Vagina (tissue), 2 donors: Measurements from ENCODE around the gene ELK4. TPM values are rescaled to one million over a fixed set of nuclear protein-coding genes. Genes with fewer than 3 reads are reported as not detected.

Experiments
- DNase-seq, 2 donors: peaks; one replicate each; pipeline ENCODE4 v3.0.0-alpha.2; 2017; ENCODE audit errors: extremely low spot score in 2 of 2
- H3K27ac ChIP-seq: fragments of 200-600 bp; sonication (generic); one replicate; pipeline ENCODE4 v1.5.1; 2019
- H3K27me3 ChIP-seq: fragments of 200-600 bp; sonication (generic); one replicate; pipeline ENCODE4 v1.5.1; 2019
- H3K36me3 ChIP-seq, 2 donors: fragments of 200-600 bp; sonication (generic); one replicate each; pipeline ENCODE4 v1.5.1; 2017 to 2019
- H3K4me1 ChIP-seq: fragments of 200-600 bp; sonication (generic); one replicate; pipeline ENCODE4 v1.5.1; 2019
- H3K4me3 ChIP-seq, 2 donors: fragments of 200-600 bp; sonication (generic); 1 replicate in 1 of 2; 2 replicates in 1 of 2; pipeline ENCODE4 v1.5.1; 2016 to 2019
- H3K9me3 ChIP-seq: fragments of 200-600 bp; sonication (generic); one replicate; pipeline ENCODE4 v1.5.1; 2019
- CTCF ChIP-seq, 3 experiments: fragments of 450-650 bp in 2 of 3; fragments of 200-600 bp in 1 of 3; sonication (generic) in 1 of 3; IDR thresholded peaks; one replicate each; pipeline ENCODE4 v1.5.1; 2017 to 2019; ENCODE audit warnings: antibody characterized with exemption in 3 of 3, mild to moderate bottlenecking in 2 of 3, moderate library complexity in 2 of 3
- POLR2A ChIP-seq, 2 donors: fragments of 450-650 bp; IDR thresholded peaks; one replicate each; pipeline ENCODE4 v1.6.1; 2017; ENCODE audit warnings: antibody characterized with exemption in 2 of 2, mild to moderate bottlenecking in 2 of 2, moderate library complexity in 2 of 2
- POLR2AphosphoS5 ChIP-seq, 2 donors: sonication (generic); formaldehyde crosslinking; IDR thresholded peaks; one replicate each; pipeline ENCODE4 v1.9.0; 2017; ENCODE audit warnings: antibody characterized with exemption in 2 of 2, mild to moderate bottlenecking in 2 of 2, low read depth in 1 of 2; ENCODE audit not compliant: insufficient read depth in 1 of 2
- intact Hi-C: fragments of 100-400 bp; cut with DNase I; formaldehyde crosslinking; loops from one replicate; pipeline ENCODE4 v1.15.1; 2023
- total RNA-seq: library from RNA; depleted of rRNA; stranded (reverse); fragments of >200 nt; gene quantifications from one replicate; pipeline ENCODE4 v1.2.3, GENCODE V29; 2016

The ELK4 gene
- total RNA-seq, 1 donor from 2014 or later: 24.1 TPM

GRCh38 chr1:205664399-205665017 is 32.7 kb upstream of the ELK4 start:
- Histone ChIP-seq H3K4me1 (peaks cover 11% of the 10 kb centered on the region), H3K4me3 (no peak overlapping the region), H3K27me3 (no peaks in the 10 kb centered on the region), H3K36me3 (no peaks in the 10 kb centered on the region), H3K9me3 (no peaks in the 10 kb centered on the region), H3K27ac (no peak overlapping the region)
- DNase-seq: no peak
- TF ChIP-seq POLR2A (IDR thresholded peaks at IDR 0.05): no peak
- no peak for TF ChIP-seq CTCF (IDR thresholded peaks at IDR 0.05)
- TF ChIP-seq POLR2AphosphoS5 (IDR thresholded peaks at IDR 0.05; ENCODE audit: insufficient read depth in 1 of 2, low read depth in 1 of 2): no peak
- intact Hi-C loops: loop anchor here (5.0 kb wide), 1 partner anchor 48 kb away; no protein-coding TSS in a partner anchor

- H3K9me3 ChIP-seq: no peaks in the 10 kb centered on the region
- peaks cover 8% of the 10 kb centered on the region for H3K4me1 ChIP-seq
- H3K36me3 ChIP-seq: no peaks in the 10 kb centered on the region
- DNase-seq: no peak
- H3K4me3 ChIP-seq: no peak overlapping the region
- H3K27ac ChIP-seq: no peak overlapping the region
- no peaks in the 10 kb centered on the region for H3K27me3 ChIP-seq
- TF ChIP-seq POLR2A (IDR thresholded peaks at IDR 0.05) (no peak), CTCF (IDR thresholded peaks at IDR 0.05) (no peak), POLR2AphosphoS5 (IDR thresholded peaks at IDR 0.05; ENCODE audit: insufficient read depth in 1 of 2, low read depth in 1 of 2) (no peak)
- intact Hi-C loops: loop anchor here (5.0 kb wide), 1 partner anchor 49 kb away; no protein-coding TSS in a partner anchor
Observed at GRCh38 chr1:205663286-205663936, 31.6 kb upstream of the ELK4 start.

GRCh38 chr1:205662791-205663190 is 31.0 kb upstream of the ELK4 start:
- TF ChIP-seq POLR2AphosphoS5 (IDR thresholded peaks at IDR 0.05; ENCODE audit: insufficient read depth in 1 of 2, low read depth in 1 of 2) (no peak), CTCF (IDR thresholded peaks at IDR 0.05) (no peak), POLR2A (IDR thresholded peaks at IDR 0.05) (no peak)
- DNase-seq: no peak
- H3K27me3 ChIP-seq: no peaks in the 10 kb centered on the region
- H3K27ac ChIP-seq: no peak overlapping the region
- intact Hi-C loops: loop anchor here (5.0 kb wide), 1 partner anchor 50 kb away; no protein-coding TSS in a partner anchor
- H3K36me3 ChIP-seq: no peaks in the 10 kb centered on the region
- H3K4me1 ChIP-seq: peaks cover 2% of the 10 kb centered on the region
- H3K4me3 ChIP-seq: no peak overlapping the region
- H3K9me3 ChIP-seq: no peaks in the 10 kb centered on the region

GRCh38 chr1:205662135-205662738 is 30.4 kb upstream of the ELK4 start:
- intact Hi-C loops: loop anchor here (5.0 kb wide), 1 partner anchor 50 kb away; no protein-coding TSS in a partner anchor
- no peaks in the 10 kb centered on the region for H3K9me3 ChIP-seq
- TF ChIP-seq POLR2AphosphoS5 (IDR thresholded peaks at IDR 0.05; ENCODE audit: insufficient read depth in 1 of 2, low read depth in 1 of 2) (no peak), CTCF (IDR thresholded peaks at IDR 0.05) (no peak), POLR2A (IDR thresholded peaks at IDR 0.05) (no peak)
- no peaks in the 10 kb centered on the region for H3K27me3 ChIP-seq
- no peak for DNase-seq
- H3K27ac ChIP-seq: no peak overlapping the region
- H3K36me3 ChIP-seq: no peaks in the 10 kb centered on the region
- H3K4me1 ChIP-seq: no peaks in the 10 kb centered on the region
- no peak overlapping the region for H3K4me3 ChIP-seq
